Activated CD4-positive, alpha-beta T cell treated with anti-CD3 and anti-CD28 coated beads for 4 hours (primary cell): ENCODE data around the gene SPON1.
"Not testable (repeated sequence)": the region's sequence is repeated elsewhere in the genome, so short reads cannot be mapped to it uniquely, and the experiment has no call there.

Experiments used
- DNase-seq, 2 donors: peaks; one replicate each; pipeline ENCODE4 v3.0.0-alpha.2; 2020

SPON1 gene

GRCh38 chr11:13962562-13963168 is at the start of gene SPON1:
TSS of gene SPON1 (plus strand) at chr11:13962723. CDS start at chr11:13962905, 182 bp downstream.
- DNase-seq = peak; percentile 27 to 44

GRCh38 chr11:13917264-13917663 is 45.3 kb upstream of the SPON1 start:
- DNase-seq = no peak

- no peak for DNase-seq
Observed at GRCh38 chr11:13917904-13918303, 44.6 kb upstream of the SPON1 start.

GRCh38 chr11:13920756-13921155 is 41.8 kb upstream of the SPON1 start:
- no peak for DNase-seq

- no peak for DNase-seq
Observed at GRCh38 chr11:13921545-13921944, 41.0 kb upstream of the SPON1 start.

GRCh38 chr11:13923182-13923581 is 39.3 kb upstream of the SPON1 start:
- no peak for DNase-seq

GRCh38 chr11:13923716-13924650 is 38.5 kb upstream of the SPON1 start:
- peak in 1 of 2 donors; percentile 11 for DNase-seq

GRCh38 chr11:13924801-13925327 is 37.7 kb upstream of the SPON1 start:
- DNase-seq = no peak

- DNase-seq = not testable (repeated sequence)
Observed at GRCh38 chr11:13926366-13926765, 36.2 kb upstream of the SPON1 start.

- DNase-seq = no peak
Observed at GRCh38 chr11:13926981-13927380, 35.5 kb upstream of the SPON1 start.

- DNase-seq = no peak
Observed at GRCh38 chr11:13927481-13927880, 35.0 kb upstream of the SPON1 start.

GRCh38 chr11:13928566-13929251 is 33.8 kb upstream of the SPON1 start:
- no peak for DNase-seq

GRCh38 chr11:13929395-13929891 is 33.1 kb upstream of the SPON1 start:
- DNase-seq = no peak

GRCh38 chr11:13931356-13931755 is 31.2 kb upstream of the SPON1 start:
- no peak for DNase-seq

GRCh38 chr11:13937154-13937553 is 25.4 kb upstream of the SPON1 start:
- DNase-seq = not testable (repeated sequence)

GRCh38 chr11:13938829-13939228 is 23.7 kb upstream of the SPON1 start:
- not testable (repeated sequence) for DNase-seq

GRCh38 chr11:13939961-13940906 is 22.3 kb upstream of the SPON1 start:
- no peak for DNase-seq

GRCh38 chr11:13940907-13941256 is 21.6 kb upstream of the SPON1 start:
- DNase-seq = no peak

GRCh38 chr11:13941775-13942174 is 20.7 kb upstream of the SPON1 start:
- DNase-seq = no peak

- no peak for DNase-seq
Observed at GRCh38 chr11:13942378-13942777, 20.1 kb upstream of the SPON1 start.

- DNase-seq = no peak
Observed at GRCh38 chr11:13942971-13943381, 19.5 kb upstream of the SPON1 start.

GRCh38 chr11:13944016-13944415 is 18.5 kb upstream of the SPON1 start:
- DNase-seq = no peak
